GM19397 (cell line): ENCODE results near the gene DNAAF3.
"Not testable (repeated sequence)": the region's sequence is repeated elsewhere in the genome, so short reads cannot be mapped to it uniquely, and the experiment has no call there.

Source experiments
- ATAC-seq: cut with Tn5 transposase; IDR thresholded peaks from one replicate; pipeline ENCODE4 v1.9.1; 2021; ENCODE audit warnings: mild to moderate bottlenecking, moderate library complexity; ENCODE audit not compliant: unreplicated experiment

Gene DNAAF3

DNA sequence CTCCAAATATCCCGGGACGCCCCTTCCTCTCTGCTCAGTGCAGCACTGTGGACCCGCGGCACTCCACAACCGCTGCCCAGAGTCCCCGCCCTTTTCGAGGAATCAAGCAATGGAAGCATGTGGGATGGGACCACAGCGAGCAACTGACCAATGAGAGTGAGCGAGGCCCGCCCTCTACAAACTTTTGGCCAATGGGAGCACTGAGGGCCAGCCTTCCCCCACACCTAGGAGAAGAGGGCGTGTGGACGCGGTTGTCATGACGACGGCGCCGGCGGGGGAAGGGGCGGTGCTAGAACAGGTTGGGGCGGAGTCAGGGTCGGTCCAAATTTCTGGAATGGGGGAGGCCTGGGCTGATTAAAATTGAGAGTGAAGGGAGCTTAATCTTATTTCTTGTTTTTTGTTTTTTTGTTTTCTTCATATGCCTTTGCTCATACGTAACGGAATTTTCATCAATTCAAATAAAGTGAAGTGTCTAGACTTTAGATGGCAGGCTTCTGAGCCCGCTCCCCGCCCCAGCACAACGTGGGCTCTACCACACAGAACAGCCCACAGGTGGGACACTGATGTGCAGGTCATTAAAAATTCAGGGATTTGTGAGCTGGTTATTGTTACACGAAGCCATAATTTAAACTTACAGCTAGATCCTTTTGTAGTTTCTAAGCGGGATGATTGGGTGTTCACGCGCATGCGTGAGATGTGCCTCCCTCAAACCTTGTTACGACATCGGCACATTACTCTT, at the start of gene DNAAF3:
TSS of gene DNAAF3 (minus strand) at position 84 of the 739 bp plus-strand sequence. CDS start 200 bp downstream, outside the sequence.
- peak; percentile 72 for ATAC-seq

DNA sequence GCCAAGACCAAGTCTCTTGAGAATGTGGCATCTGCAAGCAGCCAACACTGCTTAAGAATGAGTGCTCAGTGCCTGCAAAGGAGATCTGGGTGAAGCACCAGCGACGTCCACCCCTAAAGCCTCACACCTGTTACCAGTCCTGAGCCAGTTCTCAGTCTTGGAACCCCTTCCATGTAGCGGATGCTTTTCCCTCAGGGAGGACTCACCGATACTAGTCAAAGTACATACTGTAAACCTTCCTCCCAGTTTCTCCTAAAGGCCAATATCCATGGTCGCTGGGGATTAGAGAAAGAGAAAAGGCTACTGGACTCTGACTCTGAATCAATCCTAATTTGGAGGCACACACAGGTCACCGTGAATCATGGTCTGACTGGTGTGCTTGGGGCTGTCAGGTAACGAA, 47.1 kb upstream of the DNAAF3 start:
- no peak for ATAC-seq

DNA sequence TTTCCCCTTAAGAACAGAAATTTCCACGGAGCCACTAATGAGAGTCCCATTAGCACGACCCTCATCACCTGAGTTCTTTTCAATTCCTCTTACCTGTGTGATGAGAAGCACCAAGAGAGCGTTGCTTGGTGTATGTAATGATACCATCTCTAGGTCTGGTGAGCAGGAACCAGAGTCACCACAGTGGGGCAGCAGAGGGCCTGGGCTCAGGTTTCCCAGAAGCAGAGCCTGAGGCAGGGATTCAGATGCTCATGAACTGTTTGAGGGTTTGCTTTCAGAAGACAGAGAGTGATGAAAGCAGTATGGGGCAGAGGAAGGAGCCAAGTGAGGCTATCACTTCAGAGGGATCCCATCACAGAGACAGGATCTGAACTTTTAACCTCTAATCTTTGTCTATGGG, 46.0 kb upstream of the DNAAF3 start:
- ATAC-seq = no peak

DNA sequence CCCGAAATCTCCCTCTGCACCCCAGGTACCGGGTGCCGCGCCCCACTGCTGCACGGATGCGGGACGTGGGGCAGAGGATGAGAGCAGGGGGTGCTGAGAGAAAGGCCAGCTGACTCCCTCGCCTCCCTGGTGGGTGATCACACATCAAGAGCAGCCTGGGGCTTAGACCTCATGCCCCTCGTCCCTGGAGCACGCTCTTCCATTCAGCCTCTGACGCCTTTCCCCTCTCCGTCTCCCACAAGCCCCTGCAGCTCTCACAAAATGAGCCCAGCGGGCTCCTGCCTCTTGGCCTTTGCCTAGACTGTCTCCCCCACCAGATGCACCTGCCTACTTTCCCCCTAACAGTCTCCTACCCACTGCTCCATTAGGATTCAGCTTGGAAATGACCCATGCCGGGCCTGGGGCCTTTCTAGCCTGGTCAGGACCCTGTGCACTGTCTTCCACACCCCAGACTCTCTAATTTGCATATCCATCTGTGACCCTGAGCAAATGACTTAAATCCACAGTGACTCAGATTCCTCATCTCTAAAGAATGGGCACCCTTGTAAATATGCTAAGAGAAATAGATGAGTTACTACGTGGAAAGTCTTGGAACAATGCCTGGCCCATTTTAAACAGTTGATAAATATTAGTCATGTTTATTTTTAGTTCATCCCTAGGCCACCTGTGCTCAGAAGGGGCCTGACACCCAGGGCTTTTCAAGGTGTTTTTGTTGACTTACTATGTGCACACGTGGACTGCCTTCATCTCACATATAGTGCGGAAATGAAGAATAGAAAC, 43.5 kb upstream of the DNAAF3 start:
- no peak for ATAC-seq

DNA sequence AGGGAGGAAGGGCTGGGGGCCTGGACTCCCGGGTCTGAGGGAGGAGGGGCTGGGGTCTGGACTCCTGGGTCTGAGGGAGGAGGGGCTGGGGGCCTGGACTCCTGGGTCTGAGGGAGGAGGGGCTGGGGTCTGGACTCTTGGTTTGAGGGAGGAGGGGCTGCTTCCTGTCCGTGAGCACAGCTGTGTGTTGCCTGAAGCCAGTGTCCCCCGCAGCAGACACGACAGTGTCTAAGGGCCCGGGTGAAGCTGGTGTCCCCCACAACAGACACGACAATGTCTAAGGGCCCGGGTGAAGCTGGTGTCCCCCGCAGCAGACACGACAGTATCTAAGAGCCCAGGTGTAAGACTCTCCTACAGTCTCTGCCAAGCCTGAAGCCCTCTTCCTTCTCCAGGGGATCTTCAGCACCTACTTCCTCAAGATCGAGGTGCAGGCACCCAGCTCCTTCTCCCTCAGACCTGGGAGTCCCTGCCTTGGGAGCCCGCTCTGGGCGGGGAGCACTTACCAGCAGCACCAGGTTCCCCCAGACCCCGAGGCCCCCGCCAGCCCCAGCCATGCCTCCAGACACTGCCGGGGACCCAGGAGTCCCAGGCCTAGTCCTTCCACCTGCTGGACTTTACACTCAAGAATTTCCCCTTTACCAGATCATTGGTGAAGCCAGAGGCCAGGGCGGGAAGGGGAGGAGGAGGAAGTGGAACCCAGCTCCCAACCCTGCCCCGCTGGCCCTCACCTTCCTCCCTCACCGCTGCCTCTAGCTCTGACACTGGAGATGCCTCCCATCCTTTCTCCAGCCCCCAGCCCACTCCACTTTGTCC, 42.7 kb upstream of the DNAAF3 start, which contains the start of gene PTPRH:
TSS of gene PTPRH (minus strand) at position 622 of the 813 bp plus-strand sequence. CDS start at position 554, 68 bp downstream.
- ATAC-seq = no peak

DNA sequence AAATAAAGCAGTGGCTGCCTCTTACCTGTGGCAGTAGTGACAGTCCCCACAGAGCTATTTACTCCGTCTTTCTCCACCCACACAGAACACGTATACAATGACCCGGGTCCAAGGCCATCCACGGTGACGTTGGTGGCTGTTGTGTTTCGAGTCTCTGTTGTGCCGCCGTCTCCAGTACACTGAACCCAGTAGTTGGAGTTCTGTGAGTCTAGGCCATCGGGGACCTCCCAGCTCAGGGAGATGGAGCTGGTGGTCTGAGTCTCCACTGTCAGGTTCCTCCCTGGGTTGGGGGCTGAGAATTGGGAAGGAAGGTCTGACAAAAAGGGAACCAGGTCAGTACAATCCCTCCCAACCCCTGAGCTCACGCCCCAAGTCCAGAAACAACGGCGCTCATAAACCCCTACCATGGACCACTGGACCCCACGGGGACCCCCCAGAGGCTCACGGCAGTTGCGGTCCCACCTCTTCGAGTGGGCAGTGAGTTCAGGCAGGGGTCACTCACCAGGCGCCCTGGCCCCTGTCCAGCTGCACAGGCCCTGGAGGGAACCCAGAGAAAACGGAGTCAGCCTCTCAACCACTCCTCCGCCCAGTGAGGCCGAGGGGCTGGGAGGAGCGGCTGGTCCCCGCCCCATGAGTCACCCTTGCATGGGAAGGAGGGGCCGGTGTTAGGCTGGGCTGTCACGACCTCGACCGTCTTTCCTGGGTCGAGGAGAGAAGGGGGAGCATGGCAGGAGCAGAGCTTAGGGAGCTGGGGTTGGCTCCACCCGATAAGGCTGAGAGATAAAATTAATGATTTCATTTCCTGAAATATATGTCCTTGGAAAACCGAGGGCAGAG, 40.5 kb upstream of the DNAAF3 start:
- no peak for ATAC-seq

DNA sequence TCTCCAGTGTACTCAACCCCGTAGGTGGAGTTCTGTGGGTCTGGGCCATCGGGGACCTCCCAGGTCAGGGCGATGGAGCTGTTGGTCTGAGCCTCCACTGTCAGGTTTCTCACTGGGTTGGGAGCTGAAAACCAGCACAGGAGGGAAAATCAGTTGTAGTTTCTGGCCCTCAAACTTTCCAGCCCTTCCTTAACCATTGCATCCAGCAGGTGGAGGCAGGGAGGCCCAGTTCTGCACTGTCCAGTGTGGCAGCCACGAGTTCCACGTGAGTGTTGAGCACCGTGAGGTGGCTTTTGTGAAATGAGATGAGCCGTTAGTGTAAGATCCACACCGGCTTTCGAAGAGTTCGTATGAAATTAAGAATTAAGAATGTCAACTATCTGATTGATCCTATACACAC, 35.8 kb upstream of the DNAAF3 start:
- ATAC-seq = not testable (repeated sequence)

DNA sequence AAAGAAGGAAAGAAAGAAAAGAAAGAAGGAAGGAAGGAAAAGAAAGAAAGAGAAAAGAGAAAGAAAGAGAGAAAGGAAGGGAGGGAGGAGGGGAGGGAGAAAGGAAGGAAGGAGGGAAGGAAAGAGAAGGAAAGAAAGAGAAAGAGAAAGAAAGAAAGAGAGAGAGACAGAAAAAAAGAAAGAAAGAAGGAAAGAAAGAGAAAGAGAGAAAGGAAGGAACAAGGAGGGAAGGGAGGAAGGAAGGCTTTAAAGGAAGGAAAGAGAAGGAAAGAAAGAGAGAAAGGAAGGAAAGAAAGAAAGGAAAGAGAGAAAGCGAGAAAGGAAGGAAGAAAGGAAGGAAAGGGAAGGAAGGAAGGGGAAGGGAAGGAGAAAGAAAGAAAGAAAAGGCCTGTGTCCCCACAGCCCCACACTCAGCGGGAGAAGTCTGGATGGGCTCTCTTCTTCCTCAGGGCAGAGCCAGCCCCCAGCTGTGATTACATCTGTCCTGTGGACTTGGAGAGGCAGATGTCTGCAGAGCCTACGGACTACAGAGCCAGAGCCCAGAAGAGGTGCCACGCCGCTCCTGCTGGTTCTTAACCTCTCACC, 33.3 kb upstream of the DNAAF3 start:
- no peak for ATAC-seq

DNA sequence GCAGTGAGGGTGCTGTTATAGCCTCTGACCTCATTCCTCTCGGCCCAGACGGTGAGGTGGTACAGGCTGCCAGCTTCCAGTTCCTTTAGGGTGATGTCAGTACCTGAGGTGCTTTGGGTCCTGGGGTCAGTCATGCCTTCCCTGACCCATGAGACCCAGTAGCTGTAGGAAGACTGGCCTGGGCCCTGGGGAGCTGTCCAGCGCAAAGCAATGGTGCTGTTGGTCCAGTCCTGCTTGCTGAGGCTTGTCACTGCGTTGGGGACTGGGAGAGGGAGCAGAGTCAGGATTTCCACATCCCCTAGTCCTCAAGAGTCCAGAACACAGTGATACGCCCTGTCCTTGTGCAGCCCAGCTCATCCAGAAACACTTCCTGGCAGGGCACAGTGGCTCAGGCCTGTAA, 32.2 kb upstream of the DNAAF3 start:
- no peak for ATAC-seq

DNA sequence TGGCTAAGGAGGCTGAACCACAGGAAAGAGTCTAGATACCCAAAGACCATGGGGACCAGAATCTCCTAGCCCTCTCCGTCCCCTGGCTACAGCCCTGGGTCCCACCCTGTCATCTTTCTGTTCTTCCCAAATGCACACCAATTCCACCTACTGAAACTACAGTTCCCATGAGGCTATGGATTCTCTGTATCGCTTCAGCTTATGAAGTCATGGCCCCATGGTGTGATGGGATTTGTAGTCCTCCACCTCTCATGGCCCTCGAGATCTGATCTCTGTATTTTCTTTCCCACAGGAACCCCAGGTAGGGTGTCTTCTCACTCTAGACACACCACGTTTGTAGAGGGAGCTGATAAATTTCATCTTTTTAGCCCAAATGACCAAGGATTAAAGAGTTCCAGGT, 31.1 kb upstream of the DNAAF3 start:
- ATAC-seq = no peak

DNA sequence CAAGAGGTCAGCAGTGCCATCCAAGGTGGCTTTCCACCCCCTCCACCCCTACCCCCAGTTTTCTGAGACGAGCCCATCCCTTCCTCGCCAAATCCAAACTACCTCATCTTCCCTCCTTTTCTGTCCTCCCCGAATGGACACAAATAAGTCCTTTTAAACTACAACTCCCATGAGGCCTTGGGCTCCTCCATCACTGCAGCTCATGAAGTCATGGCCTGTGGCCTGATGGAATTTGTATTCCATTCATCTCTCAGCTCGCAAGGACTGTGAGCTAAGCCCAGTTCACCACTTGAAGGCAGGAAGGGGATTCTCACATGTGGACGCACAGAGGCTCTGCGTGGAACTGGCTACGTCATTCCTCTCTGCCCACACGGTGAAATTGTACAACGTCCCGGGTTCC, 30.4 kb upstream of the DNAAF3 start:
- ATAC-seq = no peak

DNA sequence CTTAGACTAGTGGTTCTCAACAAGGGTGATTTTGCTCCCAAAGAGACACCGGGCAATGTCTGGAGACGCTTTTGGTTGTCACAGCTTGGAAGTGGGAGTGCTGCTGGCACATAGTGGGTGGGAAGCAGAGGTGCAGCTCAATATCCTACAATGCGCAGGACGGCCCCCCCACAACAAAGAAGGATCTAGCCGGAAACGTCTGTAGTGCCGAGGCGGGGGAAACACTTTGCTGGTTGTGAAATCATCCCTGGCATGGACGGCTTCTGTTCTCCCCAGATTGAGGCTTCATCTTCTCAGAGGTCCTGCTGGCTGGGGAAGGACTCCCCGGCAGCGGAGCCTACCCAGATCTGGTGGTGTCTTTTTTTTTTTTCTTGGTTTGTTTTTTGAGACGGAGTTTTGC, 27.1 kb upstream of the DNAAF3 start:
- ATAC-seq = no peak

DNA sequence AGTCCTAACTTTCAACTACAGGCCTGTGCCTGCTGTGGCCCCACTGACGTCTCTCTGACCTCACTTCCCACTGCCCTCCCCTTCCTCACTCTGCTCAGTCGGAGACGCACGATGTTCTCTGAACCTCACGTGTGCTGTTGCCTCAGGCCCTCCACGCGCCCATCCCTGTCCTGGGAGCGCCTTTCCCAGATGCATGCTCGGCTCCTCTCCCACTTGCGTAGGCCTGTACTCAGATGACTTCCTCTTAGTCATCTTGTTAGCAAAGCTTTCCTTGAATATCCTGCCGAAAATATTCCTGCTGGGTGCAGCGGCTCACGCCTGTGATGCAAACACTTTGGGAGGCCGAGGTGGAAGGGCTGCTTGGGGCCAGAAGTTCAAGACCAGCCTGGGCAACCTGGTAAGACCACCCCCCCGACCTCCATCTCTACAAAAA, 23.0 kb upstream of the DNAAF3 start:
- no peak for ATAC-seq

DNA sequence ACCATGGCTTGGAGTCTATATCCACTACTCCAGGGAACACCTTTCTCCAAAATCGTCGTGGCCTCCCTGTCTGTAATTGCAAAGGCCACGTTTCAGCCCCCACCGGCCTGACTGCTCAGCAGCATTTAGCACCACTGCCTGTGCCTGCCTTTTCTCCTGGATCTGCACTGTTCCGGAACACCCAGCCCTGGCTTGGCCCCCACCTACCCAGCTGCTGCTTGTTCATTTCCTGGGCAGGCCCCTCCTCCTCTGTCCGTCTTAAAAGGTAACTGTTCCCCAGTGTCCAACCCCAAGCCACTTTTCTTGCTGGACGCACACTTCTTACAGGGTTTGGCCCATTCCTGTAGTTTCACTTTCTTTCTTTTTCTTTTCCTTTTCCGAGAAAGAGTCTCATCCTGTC, 22.2 kb upstream of the DNAAF3 start:
- ATAC-seq = no peak

DNA sequence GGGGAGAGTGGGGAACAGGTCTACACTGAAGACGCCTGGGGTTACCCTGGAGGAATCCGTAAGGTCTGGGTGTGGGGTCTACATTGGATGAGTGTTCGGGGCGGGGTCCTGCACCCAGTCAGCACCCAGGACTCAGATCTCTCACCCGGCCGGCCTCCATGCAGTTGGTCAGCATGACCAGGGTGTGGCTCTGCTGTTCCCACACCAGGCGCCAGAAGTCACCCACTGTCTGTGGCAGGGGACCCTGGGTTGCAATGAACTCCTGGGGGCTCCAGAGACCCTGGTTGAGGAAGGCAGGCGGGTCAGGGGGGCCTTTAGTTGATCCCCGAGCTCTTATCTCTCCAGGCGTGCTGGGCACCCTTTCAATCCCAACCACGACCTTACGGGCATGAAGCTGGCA, 19.7 kb upstream of the DNAAF3 start:
- no peak for ATAC-seq

DNA sequence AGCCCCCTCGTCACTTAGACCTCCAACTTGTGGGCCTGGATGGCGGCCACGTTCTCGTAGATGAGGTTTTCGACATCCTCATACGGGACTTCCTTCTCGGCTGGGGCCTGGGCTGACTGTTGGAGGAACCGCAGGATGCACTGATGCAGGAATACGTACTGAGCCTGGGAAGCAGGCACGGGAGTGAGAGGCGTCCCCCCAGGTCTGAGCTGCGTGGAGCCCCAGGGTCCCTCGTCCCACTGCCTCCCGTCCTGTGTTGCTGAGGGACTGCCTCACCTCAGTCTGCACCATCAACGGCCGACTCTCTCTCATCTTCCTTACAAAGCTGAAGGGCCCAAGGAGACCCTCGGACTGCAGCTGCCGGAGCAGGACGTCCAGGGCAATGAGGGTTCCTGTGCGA, 15.3 kb upstream of the DNAAF3 start:
- no peak for ATAC-seq

DNA sequence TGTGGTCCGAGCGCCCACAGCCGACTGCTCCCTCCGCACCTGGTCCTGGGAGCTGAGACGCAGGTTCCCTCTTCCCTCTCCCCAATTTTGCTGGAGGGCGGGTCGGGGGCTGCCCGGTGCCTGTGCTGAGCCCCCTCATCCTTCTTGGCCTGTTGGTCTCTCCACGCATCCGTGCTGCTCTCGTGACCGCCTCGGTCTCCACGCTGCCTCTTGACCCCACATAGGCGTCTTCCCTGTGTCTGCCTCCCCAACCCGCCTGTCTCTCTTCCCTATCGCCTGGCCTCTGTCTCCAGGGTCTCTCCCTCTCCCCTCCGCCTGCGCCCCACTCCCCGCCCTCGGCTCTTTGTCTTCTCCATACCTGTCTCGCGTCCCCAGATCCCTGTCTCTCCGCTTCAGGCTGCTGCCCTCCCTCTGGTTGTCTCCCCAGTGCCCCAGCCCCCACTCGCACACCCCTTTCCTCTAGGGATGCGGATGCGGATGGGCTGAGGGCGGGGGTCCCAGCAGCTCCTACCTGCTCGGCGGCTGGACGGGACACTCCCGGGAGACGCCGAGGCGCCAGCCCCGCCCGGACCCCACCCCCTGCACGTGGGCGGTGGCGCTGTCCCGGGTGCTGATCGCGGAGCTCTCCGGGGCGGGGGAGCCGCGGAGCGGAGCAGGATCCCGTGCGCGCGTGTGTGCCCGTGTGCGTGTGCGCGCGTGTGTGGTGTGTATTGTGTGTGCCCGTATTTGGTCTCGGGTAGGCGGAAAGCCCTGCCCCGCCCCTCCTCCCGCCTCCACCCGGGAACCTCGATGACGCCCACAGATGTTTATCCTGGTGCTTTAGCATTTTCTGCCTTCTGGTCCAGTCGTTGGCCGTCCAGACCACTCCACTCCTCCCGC, 13.4 kb upstream of the DNAAF3 start, which contains the start of gene SYT5:
TSS of gene SYT5 (minus strand) at position 684 of the 879 bp plus-strand sequence. CDS start 1,248 bp downstream, outside the sequence.
- no peak for ATAC-seq

DNA sequence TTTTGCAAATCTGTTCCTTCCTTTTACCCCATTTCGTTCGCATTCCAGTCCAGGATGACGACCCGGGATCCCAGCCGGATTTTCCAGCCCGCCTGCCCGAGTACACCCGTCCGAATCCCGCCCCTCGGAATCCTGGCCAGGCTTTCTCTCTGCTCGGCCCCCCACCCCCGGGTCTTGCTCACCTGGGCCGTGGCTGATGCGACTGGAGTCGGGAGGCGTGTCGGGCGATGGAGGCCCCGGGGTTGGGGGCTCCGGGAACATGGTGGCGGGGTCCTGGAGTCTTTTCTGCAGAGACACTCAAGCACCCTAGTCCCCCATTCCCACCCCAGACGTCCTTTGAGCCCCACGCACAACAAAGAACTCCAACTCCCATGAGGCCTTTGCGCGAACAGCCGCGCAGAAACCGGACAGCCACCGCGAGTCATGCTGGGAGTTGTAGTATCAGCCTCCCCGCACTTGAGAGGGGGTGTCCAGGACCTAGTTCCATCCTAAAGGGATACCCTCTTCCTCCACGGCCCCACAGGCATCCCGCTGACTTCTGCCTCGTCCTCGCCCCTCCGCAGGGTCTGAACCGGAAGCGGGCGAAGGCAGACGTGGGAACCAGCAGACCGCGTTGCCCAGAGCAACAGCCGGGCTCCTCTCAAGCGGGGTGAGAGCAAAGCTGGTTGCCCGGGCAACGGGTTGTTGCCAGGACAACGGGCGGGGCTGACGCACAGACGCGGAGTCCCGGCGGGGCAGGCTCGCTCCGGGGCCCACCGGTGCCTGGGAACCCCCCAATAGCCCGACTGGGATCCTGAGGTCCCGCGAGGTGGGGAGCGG, 12.6 kb upstream of the DNAAF3 start:
- peak; percentile 91 for ATAC-seq
